ENCODE measurements around the gene ATF7IP.
"Not testable (repeated sequence)": the region's sequence is repeated elsewhere in the genome, so short reads cannot be mapped to it uniquely, and the experiment has no call there.

Gene ATF7IP

DNA sequence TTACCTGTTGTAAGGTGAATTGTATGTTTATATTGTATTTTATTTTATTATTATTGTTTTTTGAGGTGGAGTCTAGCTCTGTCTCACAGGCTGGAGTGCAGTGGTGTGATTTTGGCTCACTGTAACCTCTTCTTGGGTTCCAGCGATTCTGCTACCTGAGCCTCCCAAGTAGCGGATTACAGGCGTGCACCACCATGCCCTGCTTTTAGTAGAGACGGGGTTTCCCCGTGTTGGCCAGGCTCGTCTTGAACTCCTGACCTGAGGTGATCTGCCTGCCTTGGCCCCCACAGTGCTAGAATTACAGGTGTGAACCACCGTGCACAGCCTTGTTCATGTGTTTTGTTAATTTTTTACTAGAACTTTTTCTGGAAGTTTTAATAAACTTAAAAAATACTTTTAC is 3.8 kb downstream of the ATF7IP start:
- no peak for DNase-seq

- no peak for DNase-seq
These were observed 7.7 kb downstream of the ATF7IP start for GRCh38 chr12:14373217-14373616.

GRCh38 chr12:14379508-14379907 is 14.0 kb downstream of the ATF7IP start:
- no peak for DNase-seq

- peak; percentile 41 for DNase-seq
These were observed 19.5 kb downstream of the ATF7IP start for GRCh38 chr12:14384783-14385638.

- DNase-seq = no peak
These were observed 21.9 kb downstream of the ATF7IP start for GRCh38 chr12:14387219-14387871.

- DNase-seq = no peak
These were observed 25.0 kb downstream of the ATF7IP start for GRCh38 chr12:14390449-14390848.

GRCh38 chr12:14390870-14391530 is 25.5 kb downstream of the ATF7IP start:
- no peak for DNase-seq

DNA sequence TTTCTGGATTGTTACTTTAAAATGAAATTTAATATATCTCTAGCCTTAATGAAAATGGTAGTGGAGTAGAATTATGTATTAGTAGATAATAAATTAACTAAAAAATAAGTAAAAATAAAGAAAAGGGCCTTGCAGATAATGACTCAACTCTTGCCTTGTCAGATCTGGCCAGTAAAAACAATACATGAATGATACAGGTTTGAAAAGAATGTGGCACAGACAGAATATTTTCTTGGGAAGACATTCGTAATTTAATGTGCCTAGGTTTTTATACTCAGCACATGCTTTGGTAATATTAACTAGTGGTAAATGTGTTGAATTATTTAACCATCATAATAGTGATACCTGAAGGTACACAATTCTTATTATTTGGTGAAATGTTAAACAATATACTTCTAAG is 28.3 kb downstream of the ATF7IP start:
- DNase-seq = no peak

DNA sequence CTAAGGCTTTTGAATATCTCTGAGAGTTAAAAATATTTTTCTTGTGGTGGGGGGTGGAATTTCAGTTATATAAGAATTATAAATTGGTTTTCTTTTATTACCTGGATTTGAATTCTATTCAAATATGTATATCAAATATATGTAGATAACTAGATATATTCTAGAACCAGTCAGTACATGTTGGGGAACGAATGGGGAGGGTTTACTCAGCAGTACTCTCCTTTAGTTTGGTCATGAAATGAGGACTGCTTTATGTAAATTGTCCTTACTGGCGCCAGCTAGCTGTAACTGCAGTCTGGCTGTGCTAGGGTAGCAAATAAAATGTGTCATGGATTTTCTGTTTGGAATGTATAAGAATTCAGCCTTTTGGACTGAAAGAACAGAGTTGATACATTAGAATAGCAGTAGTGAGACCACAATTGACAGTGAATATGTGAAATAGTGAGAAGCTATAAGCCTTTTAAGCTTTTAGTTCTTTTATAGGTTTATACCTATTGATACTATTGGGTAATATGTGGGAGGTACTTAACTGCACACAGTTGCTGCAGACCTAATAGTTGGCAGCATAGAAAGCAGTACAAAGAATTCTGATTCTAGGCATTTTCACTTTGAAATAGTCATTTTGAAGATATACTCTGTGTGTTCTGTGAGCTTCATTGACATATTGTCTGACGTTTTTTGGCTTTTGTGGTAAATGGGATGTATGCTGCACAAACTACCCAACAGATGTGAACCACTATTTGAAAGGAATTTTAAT is 29.0 kb downstream of the ATF7IP start:
- peak; percentile 28 for DNase-seq

DNA sequence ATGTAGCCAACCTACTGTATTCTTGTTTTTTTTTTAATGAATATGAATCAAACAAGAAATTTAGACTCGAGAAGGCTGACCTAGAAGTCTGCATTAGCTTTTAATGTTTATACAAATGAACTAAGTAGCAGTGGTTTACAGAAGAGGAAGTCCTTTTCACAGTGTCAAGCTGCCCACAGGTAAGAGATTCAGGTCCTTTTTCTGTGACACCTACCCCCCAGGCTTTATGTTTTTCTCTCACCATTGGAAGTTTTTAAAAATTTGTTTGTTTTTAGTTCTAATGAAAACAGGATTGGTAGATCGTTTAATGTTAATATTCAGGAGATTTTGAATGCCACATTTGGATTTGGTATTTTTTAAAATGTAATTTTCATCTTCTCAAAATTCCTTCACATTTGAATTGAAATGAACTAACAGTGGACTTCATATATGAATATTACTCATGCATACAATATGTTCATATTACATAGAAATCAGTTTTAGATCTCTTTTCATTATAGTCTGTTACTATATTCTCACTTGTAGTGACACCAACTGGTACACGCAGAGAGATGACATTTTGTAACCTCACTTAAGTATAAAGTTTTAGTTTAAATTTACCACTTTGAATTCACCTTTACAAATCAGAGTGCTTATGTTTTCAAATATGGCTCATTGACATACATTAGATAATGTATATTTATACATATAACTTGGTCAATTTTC is 29.7 kb downstream of the ATF7IP start:
- no peak for DNase-seq

- no peak for DNase-seq
These were observed 30.6 kb downstream of the ATF7IP start for GRCh38 chr12:14396071-14396470.

- DNase-seq = no peak
These were observed 34.4 kb downstream of the ATF7IP start for GRCh38 chr12:14399871-14400270.

DNA sequence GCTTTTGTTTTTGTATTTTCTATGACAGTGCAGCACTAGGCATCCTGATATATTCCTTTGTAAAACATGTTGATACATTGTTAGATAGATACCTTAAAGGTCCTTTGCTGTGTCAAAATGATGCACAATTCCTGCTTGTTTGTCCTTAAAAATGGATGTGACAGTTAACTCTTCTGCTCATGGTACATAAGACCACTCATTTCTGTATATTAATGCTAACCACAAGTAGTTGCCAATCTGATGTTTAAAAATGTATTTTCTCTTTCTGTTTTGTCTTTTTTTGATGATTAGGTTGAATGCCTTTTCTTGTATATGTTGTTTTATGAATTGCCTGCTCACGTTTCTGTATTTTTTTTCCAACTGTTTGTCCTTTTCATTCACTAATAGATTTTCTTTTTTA is 35.1 kb downstream of the ATF7IP start:
- no peak for DNase-seq

DNA sequence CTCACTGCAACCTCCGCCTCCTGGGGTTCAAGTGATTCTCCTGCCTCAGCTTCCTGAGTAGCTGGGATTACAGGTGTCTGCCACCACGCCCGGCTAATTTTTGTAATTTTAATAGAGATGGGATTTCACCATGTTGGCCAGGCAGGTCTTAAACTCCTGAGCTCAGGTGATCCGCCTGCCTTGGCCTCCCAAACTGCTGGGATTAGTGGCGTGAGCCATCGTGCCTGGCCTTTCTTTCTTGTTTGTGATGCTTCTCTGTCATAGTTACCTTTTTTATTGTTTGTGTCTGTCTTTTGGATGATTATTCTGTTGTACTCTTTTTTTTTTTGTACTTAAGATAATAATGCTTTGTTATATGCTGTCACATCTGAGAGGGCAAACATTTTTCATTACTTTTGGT is 35.8 kb downstream of the ATF7IP start:
- not testable (repeated sequence) for DNase-seq

DNA sequence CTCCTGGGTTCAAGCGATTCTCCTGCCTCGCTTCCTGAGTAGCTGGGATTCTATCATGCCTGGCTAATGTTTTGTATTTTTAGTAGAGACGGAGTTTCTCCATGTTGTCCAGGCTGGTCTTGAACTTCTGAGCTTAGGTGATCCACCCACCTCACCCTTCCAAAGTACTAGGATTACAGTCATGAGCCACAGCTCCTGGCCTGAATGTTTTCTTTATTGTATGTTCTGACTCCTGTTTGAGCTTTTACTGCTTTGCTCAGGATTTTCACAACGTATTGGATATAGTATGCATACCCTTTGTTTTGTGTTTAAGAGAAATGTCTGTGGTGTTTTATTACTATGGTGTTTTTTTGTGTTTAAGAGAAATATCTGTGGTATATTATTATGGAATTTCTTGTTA is 37.2 kb downstream of the ATF7IP start:
- no peak for DNase-seq

DNA sequence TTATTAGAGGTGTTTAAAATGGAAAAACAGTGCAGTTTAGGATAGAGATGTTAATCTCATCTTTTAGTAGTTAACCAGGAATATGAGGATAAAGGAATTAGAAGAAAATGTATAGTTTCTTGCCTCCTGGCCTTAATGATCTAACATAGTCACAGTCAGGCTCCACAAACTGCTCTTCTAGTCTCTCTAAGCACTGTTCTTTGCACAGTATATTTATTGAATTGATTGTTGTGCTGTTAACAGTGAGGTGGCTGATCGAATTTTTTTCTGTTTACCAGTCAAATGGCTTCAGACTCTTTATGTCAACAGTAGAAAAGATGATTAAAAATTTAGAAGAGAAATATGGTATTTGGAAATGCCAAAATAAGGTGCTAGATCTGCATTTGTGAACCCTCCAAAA is 37.8 kb downstream of the ATF7IP start:
- no peak for DNase-seq

DNA sequence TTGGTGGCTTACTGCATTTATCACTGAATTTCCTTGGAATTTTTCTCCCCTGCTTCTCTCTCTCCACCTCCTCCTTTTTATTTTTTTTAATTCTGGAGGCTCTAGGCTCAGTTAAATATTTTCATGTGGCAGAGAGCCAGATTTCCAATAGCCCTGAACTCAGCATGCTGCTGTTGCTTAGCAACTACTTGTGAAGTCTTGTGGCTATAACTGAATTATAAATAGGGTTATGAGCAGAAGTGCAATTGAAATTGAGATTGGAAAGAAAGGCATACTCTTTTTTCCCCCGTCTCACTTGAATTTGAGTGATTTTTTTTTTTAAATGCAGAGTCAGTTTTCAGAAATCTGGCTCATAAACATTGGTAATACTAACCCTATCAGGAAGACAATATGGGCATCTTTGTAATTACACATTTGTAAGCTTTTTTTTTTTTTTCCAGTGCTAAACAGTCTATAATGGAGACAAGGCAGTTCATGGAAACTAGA is 38.3 kb downstream of the ATF7IP start:
- DNase-seq = peak; percentile 20

DNA sequence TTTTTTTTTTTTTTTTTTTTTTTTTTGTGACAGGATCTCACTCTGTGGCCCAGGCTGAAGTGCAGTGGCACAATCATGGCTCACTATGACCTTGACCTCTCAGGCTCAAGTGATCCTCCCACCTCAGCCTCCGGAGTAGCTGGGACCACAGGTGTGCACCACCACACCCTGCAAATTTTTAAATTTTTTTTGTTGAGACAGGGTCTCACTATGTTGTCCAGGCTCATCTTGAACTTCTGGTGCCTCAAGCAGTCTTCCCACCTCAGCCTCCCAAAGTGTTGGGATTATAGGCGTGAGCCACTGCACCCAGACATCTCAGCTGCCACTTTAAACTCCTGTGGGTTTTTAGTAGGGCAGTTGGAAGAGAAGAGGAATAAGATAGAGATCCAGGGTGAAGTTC is 39.9 kb downstream of the ATF7IP start:
- DNase-seq = not testable (repeated sequence)

DNA sequence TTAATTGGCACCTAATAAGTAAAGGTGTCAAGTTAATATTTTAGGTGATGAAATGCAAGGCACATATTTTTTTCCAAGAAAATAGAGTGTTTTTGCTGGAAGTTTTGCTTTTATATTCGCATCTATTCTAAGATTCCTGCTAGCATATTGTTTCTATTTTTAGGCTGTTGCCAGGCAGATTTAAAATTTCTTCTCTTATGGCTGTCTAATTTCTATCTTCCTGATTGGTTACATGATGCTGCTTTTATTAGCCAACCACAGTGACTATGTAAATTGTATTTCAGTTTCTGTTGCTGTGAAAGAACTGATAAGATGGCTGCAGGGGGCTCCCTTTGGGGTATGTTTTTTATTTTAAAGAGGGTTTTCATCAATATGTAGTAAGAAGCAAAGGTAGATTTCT is 42.7 kb downstream of the ATF7IP start:
- DNase-seq = no peak

GRCh38 chr12:14410177-14410576 is 44.7 kb downstream of the ATF7IP start:
- no peak for DNase-seq

DNA sequence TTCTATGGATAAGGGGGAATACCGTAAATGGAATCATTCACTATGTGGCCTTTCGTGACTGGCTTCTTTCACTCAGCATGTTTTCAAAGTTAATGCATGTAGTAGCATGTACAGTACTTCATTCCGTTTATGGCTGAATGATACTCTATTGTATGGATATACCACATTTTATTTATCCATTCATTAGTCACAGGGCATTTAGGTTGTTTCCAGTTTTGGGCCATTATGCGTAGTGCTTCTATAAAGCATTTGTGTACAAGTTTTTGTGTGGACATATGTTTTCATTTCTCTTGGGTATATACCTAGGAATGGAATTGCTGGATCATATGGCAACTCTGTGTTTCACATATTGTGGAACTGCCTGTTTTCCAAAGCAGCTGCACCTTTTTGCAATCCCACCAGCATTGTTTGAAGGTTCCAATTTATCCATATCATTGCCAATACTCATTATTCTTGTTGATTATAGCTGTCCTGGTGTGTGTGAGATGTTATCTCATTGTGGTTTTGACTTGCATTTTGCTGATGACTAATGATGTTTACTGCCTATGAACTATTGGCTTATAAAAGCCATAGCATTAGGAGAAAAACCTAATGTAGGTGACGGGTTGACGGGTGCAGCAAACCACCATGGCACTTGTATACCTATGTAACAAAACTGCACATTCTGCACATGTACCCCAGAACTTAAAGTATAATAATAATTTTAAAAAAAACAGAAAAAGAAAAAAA is 45.5 kb downstream of the ATF7IP start:
- peak; percentile 28 for DNase-seq

GRCh38 chr12:14416658-14417057 is 51.2 kb downstream of the ATF7IP start:
- peak; percentile 16 for DNase-seq

Measured in effector CD4-positive, alpha-beta T cell (primary cell).